Vagina (tissue), 2 donors: Measurements from ENCODE around the gene CALU. TPM values are rescaled to one million over a fixed set of nuclear protein-coding genes. Genes with fewer than 3 reads are reported as not detected.

ENCODE experiments used
- DNase-seq, 2 donors: peaks; one replicate each; pipeline ENCODE4 v3.0.0-alpha.2; 2017; ENCODE audit errors: extremely low spot score in 2 of 2
- H3K27ac ChIP-seq: fragments of 200-600 bp; sonication (generic); one replicate; pipeline ENCODE4 v1.5.1; 2019
- H3K27me3 ChIP-seq: fragments of 200-600 bp; sonication (generic); one replicate; pipeline ENCODE4 v1.5.1; 2019
- H3K36me3 ChIP-seq, 2 donors: fragments of 200-600 bp; sonication (generic); one replicate each; pipeline ENCODE4 v1.5.1; 2017 to 2019
- H3K4me1 ChIP-seq: fragments of 200-600 bp; sonication (generic); one replicate; pipeline ENCODE4 v1.5.1; 2019
- H3K4me3 ChIP-seq, 2 donors: fragments of 200-600 bp; sonication (generic); 1 replicate in 1 of 2; 2 replicates in 1 of 2; pipeline ENCODE4 v1.5.1; 2016 to 2019
- H3K9me3 ChIP-seq: fragments of 200-600 bp; sonication (generic); one replicate; pipeline ENCODE4 v1.5.1; 2019
- CTCF ChIP-seq, 3 experiments: fragments of 450-650 bp in 2 of 3; fragments of 200-600 bp in 1 of 3; sonication (generic) in 1 of 3; IDR thresholded peaks; one replicate each; pipeline ENCODE4 v1.5.1; 2017 to 2019; ENCODE audit warnings: antibody characterized with exemption in 3 of 3, mild to moderate bottlenecking in 2 of 3, moderate library complexity in 2 of 3
- POLR2A ChIP-seq, 2 donors: fragments of 450-650 bp; IDR thresholded peaks; one replicate each; pipeline ENCODE4 v1.6.1; 2017; ENCODE audit warnings: antibody characterized with exemption in 2 of 2, mild to moderate bottlenecking in 2 of 2, moderate library complexity in 2 of 2
- POLR2AphosphoS5 ChIP-seq, 2 donors: sonication (generic); formaldehyde crosslinking; IDR thresholded peaks; one replicate each; pipeline ENCODE4 v1.9.0; 2017; ENCODE audit warnings: antibody characterized with exemption in 2 of 2, mild to moderate bottlenecking in 2 of 2, low read depth in 1 of 2; ENCODE audit not compliant: insufficient read depth in 1 of 2
- intact Hi-C: fragments of 100-400 bp; cut with DNase I; formaldehyde crosslinking; loops from one replicate; pipeline ENCODE4 v1.15.1; 2023
- total RNA-seq: library from RNA; depleted of rRNA; stranded (reverse); fragments of >200 nt; gene quantifications from one replicate; pipeline ENCODE4 v1.2.3, GENCODE V29; 2016

CALU gene
- total RNA-seq, 1 donor from 2014 or later, result 65.3 TPM

DNA sequence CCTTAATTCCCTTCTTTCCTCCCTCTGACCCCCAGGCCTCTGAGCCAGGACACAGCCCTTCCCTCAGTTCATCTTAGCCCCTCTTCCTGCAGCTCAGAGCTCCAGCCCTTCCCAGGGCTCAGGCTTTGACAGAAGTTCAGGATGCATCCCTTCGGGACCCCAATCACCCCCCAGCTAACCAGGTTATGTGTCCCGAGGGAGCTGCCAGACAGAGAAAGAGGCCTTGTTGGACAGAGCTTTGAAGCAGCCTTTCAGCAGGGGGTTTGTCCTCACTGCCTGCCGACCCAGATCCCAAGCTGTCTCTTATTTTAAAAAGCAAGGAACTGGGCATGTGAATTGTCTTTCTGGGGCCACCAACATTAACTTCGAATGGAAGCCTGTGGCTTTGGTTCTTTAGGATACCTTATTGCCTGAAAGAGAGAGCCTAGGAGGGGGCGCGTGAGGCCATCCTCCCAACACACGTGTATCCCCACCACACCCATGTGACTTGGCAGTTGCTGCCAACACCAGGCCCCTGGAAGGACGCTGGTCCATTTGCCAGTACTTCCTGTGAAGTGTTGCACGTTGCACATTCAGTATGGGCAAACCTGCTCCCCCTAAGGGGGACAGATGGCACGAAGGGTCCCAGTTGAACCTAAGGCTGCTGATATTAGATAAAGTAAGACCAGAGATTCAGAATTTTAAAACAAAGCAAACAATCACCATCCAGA lies 53.5 kb downstream of the CALU start:
- H3K9me3 ChIP-seq, result no peaks in the 10 kb centered on the region
- intact Hi-C loops, result no loop called here
- DNase-seq, result no peak
- no peak for TF ChIP-seq POLR2A (IDR thresholded peaks at IDR 0.05)
- no peak for TF ChIP-seq POLR2AphosphoS5 (IDR thresholded peaks at IDR 0.05; ENCODE audit: insufficient read depth in 1 of 2, low read depth in 1 of 2)
- TF ChIP-seq CTCF (IDR thresholded peaks at IDR 0.05), result no peak
- H3K27me3 ChIP-seq, result no peaks in the 10 kb centered on the region
- H3K4me1 ChIP-seq, result peaks cover 29% of the 10 kb centered on the region
- H3K4me3 ChIP-seq, result peak overlapping the region in 1 of 2 donors; percentile 71
- no peaks in the 10 kb centered on the region for H3K36me3 ChIP-seq
- H3K27ac ChIP-seq, result peak overlapping the region; percentile 79

DNA sequence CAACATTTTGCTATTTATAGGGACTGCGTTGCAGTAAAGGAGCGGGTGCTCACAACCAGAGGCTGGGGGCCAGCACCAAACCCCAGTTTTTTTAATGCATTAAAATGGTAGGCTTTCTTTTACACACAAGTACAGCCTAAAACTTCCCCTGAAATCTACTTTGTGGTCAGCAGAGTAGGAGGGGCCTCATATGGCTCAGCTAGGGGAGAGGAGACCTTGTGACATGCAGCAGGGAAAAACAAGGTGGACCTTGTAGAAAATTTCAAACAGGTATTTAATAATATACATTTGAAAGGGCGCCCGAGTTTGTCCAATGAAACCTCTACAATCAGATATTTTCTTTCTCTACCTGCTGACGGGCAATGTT lies 54.0 kb downstream of the CALU start:
- DNase-seq, result no peak
- TF ChIP-seq POLR2A (IDR thresholded peaks at IDR 0.05) (no peak), CTCF (IDR thresholded peaks at IDR 0.05) (no peak), POLR2AphosphoS5 (IDR thresholded peaks at IDR 0.05; ENCODE audit: insufficient read depth in 1 of 2, low read depth in 1 of 2) (no peak)
- intact Hi-C loops, result no loop called here

GRCh38 chr7:128794020-128794419 lies 54.9 kb downstream of the CALU start:
- peaks cover 29% of the 10 kb centered on the region for H3K4me1 ChIP-seq
- DNase-seq, result no peak
- H3K4me3 ChIP-seq, result no peak overlapping the region
- no peak for TF ChIP-seq CTCF (IDR thresholded peaks at IDR 0.05)
- TF ChIP-seq POLR2A (IDR thresholded peaks at IDR 0.05), result no peak
- no peak for TF ChIP-seq POLR2AphosphoS5 (IDR thresholded peaks at IDR 0.05; ENCODE audit: insufficient read depth in 1 of 2, low read depth in 1 of 2)
- no peak overlapping the region for H3K27ac ChIP-seq
- intact Hi-C loops, result no loop called here
- no peaks in the 10 kb centered on the region for H3K9me3 ChIP-seq
- no peaks in the 10 kb centered on the region for H3K36me3 ChIP-seq
- H3K27me3 ChIP-seq, result no peaks in the 10 kb centered on the region

More for the DNA sequence above, 54.0 kb downstream of the CALU start:
- H3K27me3 ChIP-seq, result no peaks in the 10 kb centered on the region
- H3K27ac ChIP-seq, result no peak overlapping the region
- peaks cover 29% of the 10 kb centered on the region for H3K4me1 ChIP-seq
- no peaks in the 10 kb centered on the region for H3K9me3 ChIP-seq
- H3K36me3 ChIP-seq, result no peaks in the 10 kb centered on the region
- H3K4me3 ChIP-seq, result no peak overlapping the region

- no peak for DNase-seq
- Histone ChIP-seq H3K27me3 (no peaks in the 10 kb centered on the region), H3K4me3 (no peak overlapping the region), H3K36me3 (no peaks in the 10 kb centered on the region), H3K9me3 (no peaks in the 10 kb centered on the region), H3K4me1 (peaks cover 29% of the 10 kb centered on the region), H3K27ac (no peak overlapping the region)
- intact Hi-C loops, result no loop called here
- no peak for TF ChIP-seq POLR2AphosphoS5 (IDR thresholded peaks at IDR 0.05; ENCODE audit: insufficient read depth in 1 of 2, low read depth in 1 of 2)
- TF ChIP-seq POLR2A (IDR thresholded peaks at IDR 0.05), result no peak
- no peak for TF ChIP-seq CTCF (IDR thresholded peaks at IDR 0.05)
Measured at GRCh38 chr7:128794436-128794835, 55.3 kb downstream of the CALU start.

GRCh38 chr7:128795129-128795528 lies 56.0 kb downstream of the CALU start:
- DNase-seq, result no peak
- no peak overlapping the region for H3K4me3 ChIP-seq
- no peaks in the 10 kb centered on the region for H3K9me3 ChIP-seq
- H3K36me3 ChIP-seq, result no peaks in the 10 kb centered on the region
- no peak for TF ChIP-seq CTCF (IDR thresholded peaks at IDR 0.05)
- no peak for TF ChIP-seq POLR2AphosphoS5 (IDR thresholded peaks at IDR 0.05; ENCODE audit: insufficient read depth in 1 of 2, low read depth in 1 of 2)
- TF ChIP-seq POLR2A (IDR thresholded peaks at IDR 0.05), result no peak
- intact Hi-C loops, result no loop called here
- no peaks in the 10 kb centered on the region for H3K27me3 ChIP-seq
- H3K4me1 ChIP-seq, result peaks cover 26% of the 10 kb centered on the region
- no peak overlapping the region for H3K27ac ChIP-seq
